Breast epithelium (tissue), 3 donors: ENCODE data around the gene SLC6A18.

Experiments used
- POLR2A ChIP-seq: fragments of 450-650 bp; IDR thresholded peaks from one replicate; pipeline ENCODE4 v1.6.1; 2016; ENCODE audit warnings: antibody characterized with exemption, mild to moderate bottlenecking, moderate library complexity
- POLR2AphosphoS5 ChIP-seq, 3 donors: sonication (generic); formaldehyde crosslinking; IDR thresholded peaks; one replicate each; pipeline ENCODE4 v1.6.1; 2017; ENCODE audit warnings: antibody characterized with exemption in 3 of 3
- TF ChIP-seq, protein P1 (sequence below), 3 donors: fragments of 450-650 bp; IDR thresholded peaks; one replicate each; pipeline ENCODE4 v1.5.1; 2016 to 2017; ENCODE audit warnings: antibody characterized with exemption in 3 of 3, mild to moderate bottlenecking in 3 of 3, moderate library complexity in 3 of 3

DNA sequence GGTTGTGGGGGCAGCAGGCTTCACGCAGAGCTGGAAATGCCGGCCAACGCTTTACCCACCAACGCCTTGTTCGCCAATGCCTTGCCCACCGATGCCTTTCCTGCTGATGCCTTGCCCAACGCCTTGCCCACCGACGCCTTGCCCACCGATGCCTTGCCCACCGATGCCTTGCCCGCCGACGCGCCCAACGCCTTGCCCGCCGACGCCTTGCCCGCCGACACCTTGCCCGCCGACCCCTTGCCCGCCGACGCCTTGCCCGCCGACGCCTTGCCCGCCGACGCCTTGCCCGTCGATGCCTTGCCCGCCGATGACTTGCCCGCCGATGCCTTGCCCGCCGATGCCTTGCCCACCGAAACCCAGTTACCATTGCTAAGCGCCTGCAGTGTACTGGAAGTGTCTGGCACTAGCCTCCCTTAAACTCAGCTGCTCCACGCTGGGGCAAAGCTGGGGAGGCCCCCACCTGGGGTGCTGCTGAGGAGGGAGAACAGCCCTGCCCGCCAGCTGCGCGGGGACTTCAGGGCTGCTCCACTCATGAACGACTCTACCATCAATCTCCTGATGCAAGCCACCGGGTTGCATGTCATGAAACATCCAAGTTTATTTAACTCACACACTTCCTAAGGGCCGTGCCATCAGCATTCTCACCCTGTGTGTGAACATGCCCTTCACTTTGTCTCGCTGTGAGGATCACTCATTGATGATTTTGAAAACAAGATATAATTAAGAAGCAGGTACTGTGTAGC is 1.8 kb downstream of the SLC6A18 start:
- TF ChIP-seq, protein P1, sequence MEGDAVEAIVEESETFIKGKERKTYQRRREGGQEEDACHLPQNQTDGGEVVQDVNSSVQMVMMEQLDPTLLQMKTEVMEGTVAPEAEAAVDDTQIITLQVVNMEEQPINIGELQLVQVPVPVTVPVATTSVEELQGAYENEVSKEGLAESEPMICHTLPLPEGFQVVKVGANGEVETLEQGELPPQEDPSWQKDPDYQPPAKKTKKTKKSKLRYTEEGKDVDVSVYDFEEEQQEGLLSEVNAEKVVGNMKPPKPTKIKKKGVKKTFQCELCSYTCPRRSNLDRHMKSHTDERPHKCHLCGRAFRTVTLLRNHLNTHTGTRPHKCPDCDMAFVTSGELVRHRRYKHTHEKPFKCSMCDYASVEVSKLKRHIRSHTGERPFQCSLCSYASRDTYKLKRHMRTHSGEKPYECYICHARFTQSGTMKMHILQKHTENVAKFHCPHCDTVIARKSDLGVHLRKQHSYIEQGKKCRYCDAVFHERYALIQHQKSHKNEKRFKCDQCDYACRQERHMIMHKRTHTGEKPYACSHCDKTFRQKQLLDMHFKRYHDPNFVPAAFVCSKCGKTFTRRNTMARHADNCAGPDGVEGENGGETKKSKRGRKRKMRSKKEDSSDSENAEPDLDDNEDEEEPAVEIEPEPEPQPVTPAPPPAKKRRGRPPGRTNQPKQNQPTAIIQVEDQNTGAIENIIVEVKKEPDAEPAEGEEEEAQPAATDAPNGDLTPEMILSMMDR (IDR thresholded peaks at IDR 0.05), result no peak
- no peak for TF ChIP-seq POLR2A
- TF ChIP-seq POLR2AphosphoS5 (IDR thresholded peaks at IDR 0.05), result no peak
